Liver (tissue), 3 donors: Measurements from ENCODE around the gene MTSS2.

Source experiments
- EGR1 ChIP-seq, 2 donors: IDR thresholded peaks; 2 replicates each; pipeline ENCODE4 v1.6.1; 2016 to 2018; ENCODE audit warnings: antibody characterized with exemption in 2 of 2, low read depth in 2 of 2
- TAF1 ChIP-seq: conservative IDR thresholded peaks from 2 replicates; pipeline ENCODE4 v1.6.1; 2016; ENCODE audit warnings: antibody characterized with exemption, mild to moderate bottlenecking
- TF ChIP-seq, protein P1 (sequence below): fragments of 150-350 bp; IDR thresholded peaks from 2 replicates; pipeline ENCODE4 v1.5.1; 2017; ENCODE audit warnings: improper control_type of control experiment, low read depth, low read length; ENCODE audit not compliant: missing input control
- TF ChIP-seq, protein P2 (sequence below): IDR thresholded peaks from 2 replicates; pipeline ENCODE4 v1.6.1; 2016; ENCODE audit warnings: antibody characterized with exemption
- donor health status: healthy.
- donor health status: healthy.

DNA sequence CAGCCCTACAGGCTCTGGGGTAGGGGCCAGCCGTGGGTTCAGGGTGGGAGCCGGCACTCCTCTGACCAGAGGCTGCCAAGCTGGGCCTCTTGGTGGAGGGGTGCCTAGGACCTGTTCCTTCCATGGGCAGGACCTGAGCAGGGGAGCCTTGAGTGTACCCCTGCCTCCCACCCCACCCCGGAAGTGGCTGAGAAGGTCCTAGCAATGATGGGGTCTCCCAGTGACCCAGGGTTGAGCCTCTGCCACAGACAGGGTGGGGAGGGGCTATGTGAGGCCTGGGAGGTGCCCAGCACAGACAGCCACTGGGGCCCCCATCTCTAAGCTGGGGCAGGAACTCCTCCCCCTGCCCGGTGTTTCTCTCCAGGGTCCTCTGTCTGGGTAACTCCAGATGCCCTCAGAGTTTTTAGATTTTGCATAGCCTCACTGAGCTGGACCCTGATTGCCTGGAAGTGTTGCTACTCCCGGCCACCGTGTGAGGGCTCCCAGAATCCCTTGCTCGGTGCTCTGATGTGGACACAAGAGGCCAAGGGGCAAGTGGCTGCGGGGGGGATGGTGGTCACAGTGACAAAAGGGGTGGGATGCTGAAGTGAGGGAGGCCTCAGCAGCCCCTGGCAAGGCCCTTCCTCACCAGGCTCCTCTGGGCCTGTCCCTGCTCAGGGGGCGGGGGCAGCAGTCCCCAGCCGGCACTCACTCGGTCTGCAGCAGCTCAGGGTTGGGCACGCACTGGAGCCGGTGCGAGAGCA lies 6.4 kb upstream of the MTSS2 start:
- TF ChIP-seq, protein P1, sequence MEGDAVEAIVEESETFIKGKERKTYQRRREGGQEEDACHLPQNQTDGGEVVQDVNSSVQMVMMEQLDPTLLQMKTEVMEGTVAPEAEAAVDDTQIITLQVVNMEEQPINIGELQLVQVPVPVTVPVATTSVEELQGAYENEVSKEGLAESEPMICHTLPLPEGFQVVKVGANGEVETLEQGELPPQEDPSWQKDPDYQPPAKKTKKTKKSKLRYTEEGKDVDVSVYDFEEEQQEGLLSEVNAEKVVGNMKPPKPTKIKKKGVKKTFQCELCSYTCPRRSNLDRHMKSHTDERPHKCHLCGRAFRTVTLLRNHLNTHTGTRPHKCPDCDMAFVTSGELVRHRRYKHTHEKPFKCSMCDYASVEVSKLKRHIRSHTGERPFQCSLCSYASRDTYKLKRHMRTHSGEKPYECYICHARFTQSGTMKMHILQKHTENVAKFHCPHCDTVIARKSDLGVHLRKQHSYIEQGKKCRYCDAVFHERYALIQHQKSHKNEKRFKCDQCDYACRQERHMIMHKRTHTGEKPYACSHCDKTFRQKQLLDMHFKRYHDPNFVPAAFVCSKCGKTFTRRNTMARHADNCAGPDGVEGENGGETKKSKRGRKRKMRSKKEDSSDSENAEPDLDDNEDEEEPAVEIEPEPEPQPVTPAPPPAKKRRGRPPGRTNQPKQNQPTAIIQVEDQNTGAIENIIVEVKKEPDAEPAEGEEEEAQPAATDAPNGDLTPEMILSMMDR = no peak
- TF ChIP-seq TAF1 = no peak
- TF ChIP-seq, protein P2, sequence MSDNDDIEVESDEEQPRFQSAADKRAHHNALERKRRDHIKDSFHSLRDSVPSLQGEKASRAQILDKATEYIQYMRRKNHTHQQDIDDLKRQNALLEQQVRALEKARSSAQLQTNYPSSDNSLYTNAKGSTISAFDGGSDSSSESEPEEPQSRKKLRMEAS = no peak
- no peak for TF ChIP-seq EGR1 (IDR thresholded peaks at IDR 0.05; ENCODE audit: low read depth in 2 of 2)
